ENCODE measurements around the gene HOXD8. TPM values are rescaled to one million over a fixed set of nuclear protein-coding genes. Genes with fewer than 3 reads are reported as not detected.

The HOXD8 gene
- total and polyA plus RNA-seq, 9 donors: 13.9 to 39.3 (median 26.2) TPM

GRCh38 chr2:176117162-176117822, 12.2 kb upstream of the HOXD8 start:
- Histone ChIP-seq H3K27me3 (ENCODE audit: control insufficient read depth, insufficient read depth, low read length) (peaks cover 94% of the 10 kb centered on the region), H3K27ac (ENCODE audit: low read length) (no peak overlapping the region), H3K4me3 (ENCODE audit: low read length) (no peak overlapping the region), H3K4me1 (ENCODE audit: control insufficient read depth, insufficient read depth, low read length) (peaks cover 30% of the 10 kb centered on the region), H3K9me3 (replicated peaks; ENCODE audit: control insufficient read depth, low read depth, low read length) (no peaks in the 10 kb centered on the region), H3K36me3 (ENCODE audit: control insufficient read depth, insufficient read depth, low read length) (no peaks in the 10 kb centered on the region)
- DNase-seq: no peak
- WGBS (ENCODE audit: insufficient coverage): 18% methylated on average over 40 of the region's 40 CpGs

- 24% methylated on average over 7 of the region's 11 CpGs for WGBS (ENCODE audit: insufficient coverage)
- Histone ChIP-seq H3K27me3 (ENCODE audit: control insufficient read depth, insufficient read depth, low read length) (peaks cover 94% of the 10 kb centered on the region), H3K4me3 (ENCODE audit: low read length) (no peak overlapping the region), H3K9me3 (replicated peaks; ENCODE audit: control insufficient read depth, low read depth, low read length) (no peaks in the 10 kb centered on the region), H3K4me1 (ENCODE audit: control insufficient read depth, insufficient read depth, low read length) (peaks cover 27% of the 10 kb centered on the region), H3K36me3 (ENCODE audit: control insufficient read depth, insufficient read depth, low read length) (no peaks in the 10 kb centered on the region), H3K27ac (ENCODE audit: low read length) (no peak overlapping the region)
- DNase-seq: no peak
Observed at GRCh38 chr2:176117823-176118371, 11.6 kb upstream of the HOXD8 start.

GRCh38 chr2:176118601-176119339, 10.7 kb upstream of the HOXD8 start:
- no peaks in the 10 kb centered on the region for H3K36me3 ChIP-seq (ENCODE audit: control insufficient read depth, insufficient read depth, low read length)
- H3K4me3 ChIP-seq (ENCODE audit: low read length): no peak overlapping the region
- DNase-seq: no peak
- 13% methylated on average over 16 of the region's 24 CpGs for WGBS (ENCODE audit: insufficient coverage)
- peaks cover 27% of the 10 kb centered on the region for H3K4me1 ChIP-seq (ENCODE audit: control insufficient read depth, insufficient read depth, low read length)
- H3K27me3 ChIP-seq (ENCODE audit: control insufficient read depth, insufficient read depth, low read length): peaks cover 94% of the 10 kb centered on the region
- no peak overlapping the region for H3K27ac ChIP-seq (ENCODE audit: low read length)
- H3K9me3 ChIP-seq (replicated peaks; ENCODE audit: control insufficient read depth, low read depth, low read length): no peaks in the 10 kb centered on the region

GRCh38 chr2:176120364-176121189, 8.9 kb upstream of the HOXD8 start:
- no peak overlapping the region for H3K4me3 ChIP-seq (ENCODE audit: low read length)
- peaks cover 97% of the 10 kb centered on the region for H3K27me3 ChIP-seq (ENCODE audit: control insufficient read depth, insufficient read depth, low read length)
- no peaks in the 10 kb centered on the region for H3K36me3 ChIP-seq (ENCODE audit: control insufficient read depth, insufficient read depth, low read length)
- DNase-seq: no peak
- WGBS (ENCODE audit: insufficient coverage): 50% methylated on average over 4 of the region's 13 CpGs
- no peaks in the 10 kb centered on the region for H3K9me3 ChIP-seq (replicated peaks; ENCODE audit: control insufficient read depth, low read depth, low read length)
- no peak overlapping the region for H3K27ac ChIP-seq (ENCODE audit: low read length)
- peaks cover 27% of the 10 kb centered on the region for H3K4me1 ChIP-seq (ENCODE audit: control insufficient read depth, insufficient read depth, low read length)

- Histone ChIP-seq H3K4me3 (ENCODE audit: low read length) (no peak overlapping the region), H3K9me3 (replicated peaks; ENCODE audit: control insufficient read depth, low read depth, low read length) (no peaks in the 10 kb centered on the region), H3K27ac (ENCODE audit: low read length) (no peak overlapping the region), H3K4me1 (ENCODE audit: control insufficient read depth, insufficient read depth, low read length) (peaks cover 21% of the 10 kb centered on the region), H3K27me3 (ENCODE audit: control insufficient read depth, insufficient read depth, low read length) (peaks cover 96% of the 10 kb centered on the region), H3K36me3 (ENCODE audit: control insufficient read depth, insufficient read depth, low read length) (no peaks in the 10 kb centered on the region)
- 15% methylated on average over 22 of the region's 53 CpGs for WGBS (ENCODE audit: insufficient coverage)
- DNase-seq: no peak
Observed at GRCh38 chr2:176121190-176122051, 8.1 kb upstream of the HOXD8 start.

GRCh38 chr2:176122052-176122682, 7.3 kb upstream of the HOXD8 start:
- peaks cover 95% of the 10 kb centered on the region for H3K27me3 ChIP-seq (ENCODE audit: control insufficient read depth, insufficient read depth, low read length)
- H3K9me3 ChIP-seq (replicated peaks; ENCODE audit: control insufficient read depth, low read depth, low read length): no peaks in the 10 kb centered on the region
- H3K36me3 ChIP-seq (ENCODE audit: control insufficient read depth, insufficient read depth, low read length): no peaks in the 10 kb centered on the region
- H3K4me1 ChIP-seq (ENCODE audit: control insufficient read depth, insufficient read depth, low read length): peaks cover 17% of the 10 kb centered on the region
- 1% methylated on average over 40 of the region's 47 CpGs for WGBS (ENCODE audit: insufficient coverage)
- peak; percentile 92 for DNase-seq
- H3K27ac ChIP-seq (ENCODE audit: low read length): no peak overlapping the region
- H3K4me3 ChIP-seq (ENCODE audit: low read length): peak overlapping the region; percentile 57

GRCh38 chr2:176122683-176123410, 6.7 kb upstream of the HOXD8 start, which contains the start of gene HOXD9:
TSS of gene HOXD9 (plus strand) at chr2:176122719. CDS start at chr2:176122769, 50 bp downstream.
- peak within 1 kb of the TSS; percentile 57 for H3K4me3 ChIP-seq (ENCODE audit: low read length)
- H3K36me3 ChIP-seq (ENCODE audit: control insufficient read depth, insufficient read depth, low read length): no peaks in the 10 kb centered on the region
- DNase-seq: no peak
- peaks cover 89% of the 10 kb centered on the region for H3K27me3 ChIP-seq (ENCODE audit: control insufficient read depth, insufficient read depth, low read length)
- WGBS (ENCODE audit: insufficient coverage): under 1% methylated on average over 52 of the region's 84 CpGs
- H3K9me3 ChIP-seq (replicated peaks; ENCODE audit: control insufficient read depth, low read depth, low read length): no peaks in the 10 kb centered on the region
- no peak within 1 kb of the TSS for H3K27ac ChIP-seq (ENCODE audit: low read length)
- peaks cover 10% of the 10 kb centered on the region for H3K4me1 ChIP-seq (ENCODE audit: control insufficient read depth, insufficient read depth, low read length)

- Histone ChIP-seq H3K36me3 (ENCODE audit: control insufficient read depth, insufficient read depth, low read length) (no peaks in the 10 kb centered on the region), H3K4me3 (ENCODE audit: low read length) (peak overlapping the region; percentile 57), H3K27me3 (ENCODE audit: control insufficient read depth, insufficient read depth, low read length) (peaks cover 89% of the 10 kb centered on the region), H3K4me1 (ENCODE audit: control insufficient read depth, insufficient read depth, low read length) (peaks cover 14% of the 10 kb centered on the region), H3K9me3 (replicated peaks; ENCODE audit: control insufficient read depth, low read depth, low read length) (no peaks in the 10 kb centered on the region), H3K27ac (ENCODE audit: low read length) (no peak overlapping the region)
- WGBS (ENCODE audit: insufficient coverage): 6% methylated on average over 27 of the region's 40 CpGs
- no peak for DNase-seq
Observed at GRCh38 chr2:176123411-176124109, 5.9 kb upstream of the HOXD8 start.

Data from muscle of leg (tissue), 11 donors.